Activated CD4-positive, CD25-positive, alpha-beta regulatory T cell treated with anti-CD3 and anti-CD28 coated beads, Interleukin-2, amount 50 U/mL, for 16 hours (primary cell): ENCODE results near the gene CDK16.
A peak's percentile ranks its signal among the peaks of the same experiment; 100 is the strongest.

ENCODE experiments used
- DNase-seq: peaks from one replicate; pipeline ENCODE4 v3.0.0-alpha.2; 2020; ENCODE audit warnings: low read depth, low spot score

Gene CDK16

GRCh38 chrX:47218280-47218919 lies at the start of gene CDK16:
Gene CDK16 (plus strand): TSS chrX:47218681. CDS start chrX:47223558, 4,877 bp downstream.
- peak; percentile 44 for DNase-seq

DNA sequence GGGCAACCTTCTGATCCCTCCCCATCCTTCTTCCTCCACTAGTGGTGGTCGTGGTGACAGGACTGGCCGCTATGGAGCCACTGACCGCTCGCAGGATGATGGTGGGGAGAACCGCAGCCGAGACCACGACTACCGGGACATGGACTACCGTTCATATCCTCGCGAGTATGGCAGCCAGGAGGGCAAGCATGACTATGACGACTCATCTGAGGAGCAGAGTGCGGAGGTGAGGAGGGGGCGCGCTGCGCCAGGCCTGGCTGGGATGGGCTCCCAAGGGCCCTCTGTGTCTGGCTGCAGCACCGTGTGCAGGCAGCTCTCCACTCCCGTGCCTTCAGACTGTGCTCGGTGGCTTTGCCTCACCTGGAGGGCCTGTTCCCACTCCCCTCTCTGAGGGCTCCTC lies 49.2 kb upstream of the CDK16 start:
- DNase-seq: no peak

- DNase-seq: no peak
Observed at GRCh38 chrX:47169726-47170515, 48.6 kb upstream of the CDK16 start.

DNA sequence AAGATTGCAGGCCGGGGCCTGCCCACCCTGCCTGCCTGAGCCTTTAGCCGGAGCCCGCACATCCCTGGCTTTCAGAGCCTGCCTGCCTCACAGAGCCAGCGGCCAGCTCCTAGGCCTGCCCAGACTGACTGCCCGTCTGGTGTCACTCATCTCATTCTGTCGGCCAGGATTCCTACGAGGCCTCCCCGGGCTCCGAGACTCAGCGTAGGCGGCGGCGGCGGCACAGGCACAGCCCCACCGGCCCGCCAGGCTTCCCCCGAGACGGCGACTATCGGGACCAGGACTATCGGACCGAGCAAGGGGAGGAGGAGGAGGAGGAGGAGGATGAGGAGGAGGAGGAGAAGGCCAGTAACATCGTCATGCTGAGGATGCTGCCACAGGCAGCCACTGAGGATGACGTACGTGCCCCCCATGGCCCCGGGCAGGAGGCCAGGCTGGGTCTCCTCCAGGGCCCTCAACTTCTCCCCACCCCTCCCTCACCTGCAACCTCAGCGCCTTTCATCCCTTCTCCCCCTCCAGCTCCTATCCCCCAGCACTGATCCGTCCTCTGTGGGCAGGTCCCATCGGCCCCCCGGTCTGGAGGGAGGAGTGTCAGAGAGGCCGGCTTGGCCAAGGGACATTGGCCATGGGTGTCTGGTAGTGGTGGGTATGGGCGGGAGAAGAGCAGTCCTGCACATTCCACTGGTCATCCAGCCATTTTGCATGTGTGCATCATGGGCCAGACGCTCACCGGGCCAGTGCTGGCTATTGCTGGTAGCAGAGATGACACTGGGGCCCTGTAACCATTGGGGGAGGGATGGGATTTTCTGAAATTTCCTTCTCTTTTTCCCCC lies 47.4 kb upstream of the CDK16 start:
- no peak for DNase-seq

GRCh38 chrX:47171996-47172395 lies 46.5 kb upstream of the CDK16 start:
- DNase-seq: no peak

- DNase-seq: no peak
Observed at GRCh38 chrX:47172549-47172948, 45.9 kb upstream of the CDK16 start.

DNA sequence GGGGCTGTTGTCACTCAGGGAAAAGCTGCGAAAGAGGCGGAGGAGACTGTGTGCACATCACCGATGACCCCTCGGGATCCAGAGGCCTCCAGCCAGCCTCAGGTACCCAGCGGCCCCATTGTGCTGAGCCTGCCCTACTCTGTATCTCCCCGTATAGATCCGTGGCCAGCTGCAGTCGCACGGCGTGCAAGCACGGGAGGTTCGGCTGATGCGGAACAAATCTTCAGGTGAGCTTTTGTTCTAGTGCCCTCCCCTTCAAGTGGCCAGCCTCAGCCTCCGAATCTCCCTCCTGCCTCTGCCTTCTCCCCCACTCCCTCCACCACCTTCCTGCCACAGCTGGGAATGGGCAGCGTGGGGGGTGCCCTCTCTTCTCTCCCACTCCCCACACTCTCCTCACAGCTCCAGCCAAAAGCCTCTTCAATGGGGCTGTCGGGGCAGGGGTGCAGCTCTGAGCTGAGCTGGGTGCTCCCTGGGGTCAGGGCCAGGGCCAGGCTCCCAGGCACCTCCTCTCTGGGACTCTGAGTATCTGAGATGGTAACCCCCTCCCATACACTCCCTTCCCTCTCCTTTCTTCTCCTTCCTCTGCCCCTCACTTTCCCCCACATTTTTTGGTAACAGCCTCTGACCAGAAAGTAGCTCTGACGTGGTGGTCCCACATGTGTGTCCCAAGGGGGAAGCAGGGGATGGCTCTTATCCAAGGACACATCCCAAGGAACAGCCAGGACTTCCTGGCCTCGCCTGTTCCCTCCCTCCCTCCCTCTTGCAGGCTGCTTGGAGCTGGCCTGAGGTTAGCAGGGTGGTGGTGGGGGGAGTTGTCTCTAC lies 45.3 kb upstream of the CDK16 start:
- no peak for DNase-seq

GRCh38 chrX:47174376-47174775 lies 44.1 kb upstream of the CDK16 start:
- no peak for DNase-seq

DNA sequence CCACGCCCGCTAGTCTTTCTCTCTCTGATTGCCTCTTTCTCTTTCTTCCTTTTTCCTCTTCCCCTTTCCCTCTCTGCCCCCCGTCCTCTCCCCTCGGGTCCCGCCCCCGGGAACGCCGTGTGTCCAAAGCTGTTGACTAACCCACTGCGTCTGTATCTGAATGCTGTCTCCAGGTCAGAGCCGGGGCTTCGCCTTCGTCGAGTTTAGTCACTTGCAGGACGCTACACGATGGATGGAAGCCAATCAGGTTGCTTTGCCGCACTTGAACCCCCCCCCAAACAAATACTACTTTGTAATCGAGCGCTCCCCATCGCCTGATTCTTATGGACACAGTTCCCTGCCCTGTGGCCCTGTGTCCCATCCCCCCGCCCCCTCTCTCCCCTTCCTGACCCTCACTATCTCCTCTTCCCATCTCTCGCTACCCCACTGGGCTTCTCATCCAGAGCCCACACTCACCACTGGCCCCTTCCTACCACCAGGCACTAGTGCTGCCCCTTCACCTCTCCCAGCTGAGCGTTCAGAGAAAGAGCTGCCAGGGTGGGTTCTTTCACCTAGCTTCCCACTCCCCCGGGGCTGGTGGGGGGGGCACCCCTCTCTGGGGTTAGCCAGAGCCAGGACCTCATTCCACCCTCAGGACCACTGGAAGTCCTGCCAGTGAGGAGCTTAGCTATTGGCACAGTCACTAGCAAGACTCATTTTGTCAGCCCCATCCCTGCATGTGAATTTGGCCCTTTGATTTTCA lies 43.5 kb upstream of the CDK16 start:
- DNase-seq: no peak

DNA sequence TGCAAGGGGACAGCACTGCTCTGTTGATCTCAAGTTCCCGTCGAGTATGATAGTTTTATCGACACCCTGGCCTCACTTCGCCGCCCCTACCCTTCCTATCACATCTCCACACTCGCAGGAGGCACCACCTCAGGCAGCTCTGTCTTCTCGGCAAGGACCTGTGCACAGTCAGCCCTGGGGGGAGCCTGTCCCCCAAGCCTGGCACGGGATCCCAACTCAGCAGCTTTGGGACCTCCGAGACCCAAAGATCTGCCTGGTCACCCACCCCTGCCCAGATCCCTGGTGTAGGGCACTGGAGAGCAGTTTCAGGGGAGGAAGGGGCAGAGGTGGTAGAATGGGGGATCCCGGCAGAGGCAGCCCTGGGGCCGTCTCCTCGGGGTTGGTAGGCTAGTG lies 42.9 kb upstream of the CDK16 start:
- no peak for DNase-seq

- no peak for DNase-seq
Observed at GRCh38 chrX:47176101-47176740, 42.3 kb upstream of the CDK16 start.

GRCh38 chrX:47177079-47177478 lies 41.4 kb upstream of the CDK16 start:
- DNase-seq: no peak

GRCh38 chrX:47178337-47178736 lies 40.1 kb upstream of the CDK16 start:
- no peak for DNase-seq

GRCh38 chrX:47179221-47179927 lies 39.1 kb upstream of the CDK16 start:
- DNase-seq: no peak

DNA sequence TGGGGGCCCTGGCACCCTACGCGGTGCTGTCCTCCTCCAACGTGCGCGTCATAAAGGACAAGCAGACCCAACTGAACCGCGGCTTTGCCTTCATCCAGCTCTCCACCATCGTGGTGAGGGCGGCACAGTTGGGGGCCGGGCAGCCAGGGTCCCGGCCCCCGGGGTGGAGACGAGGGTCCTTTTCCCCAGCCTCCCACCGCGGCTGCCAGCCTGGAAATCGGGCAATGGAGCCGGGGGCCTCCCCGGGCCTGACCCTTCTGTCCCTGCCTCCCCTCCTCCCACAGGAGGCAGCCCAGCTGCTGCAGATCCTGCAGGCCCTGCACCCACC lies 38.6 kb upstream of the CDK16 start:
- no peak for DNase-seq

DNA sequence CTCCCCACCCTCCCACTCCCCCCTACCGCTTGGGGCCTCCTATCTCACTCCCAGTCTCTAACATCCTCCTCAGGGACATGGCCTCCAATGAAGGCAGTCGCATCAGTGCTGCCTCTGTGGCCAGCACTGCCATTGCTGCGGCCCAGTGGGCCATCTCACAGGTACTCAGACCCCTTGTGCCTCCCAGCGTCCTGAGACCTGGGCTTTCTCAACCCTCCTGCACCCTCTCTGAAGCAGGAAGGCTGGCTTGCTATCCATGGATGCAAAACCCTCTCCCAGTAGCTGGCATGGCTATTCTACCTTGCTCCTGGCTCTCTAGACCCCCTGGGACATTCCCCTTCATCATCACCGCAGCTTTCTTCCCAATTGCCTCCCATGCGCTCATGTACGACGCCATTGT lies 38.1 kb upstream of the CDK16 start:
- DNase-seq: no peak

DNA sequence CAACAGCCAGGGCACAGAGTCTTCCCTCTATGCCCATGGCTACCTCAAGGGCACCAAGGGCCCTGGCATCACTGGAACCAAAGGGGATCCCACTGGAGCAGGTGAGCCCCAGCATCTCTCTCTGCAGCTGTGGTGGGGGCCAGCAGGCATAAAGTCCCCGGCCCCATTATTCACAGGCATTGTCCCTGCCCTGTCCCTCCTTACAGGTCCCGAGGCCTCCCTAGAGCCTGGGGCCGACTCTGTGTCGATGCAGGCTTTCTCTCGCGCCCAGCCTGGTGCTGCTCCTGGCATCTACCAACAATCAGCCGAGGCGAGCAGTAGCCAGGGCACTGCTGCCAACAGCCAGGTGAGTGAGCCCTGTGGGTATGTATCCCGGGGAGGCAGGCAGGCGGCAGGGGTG lies 37.2 kb upstream of the CDK16 start:
- DNase-seq: no peak

DNA sequence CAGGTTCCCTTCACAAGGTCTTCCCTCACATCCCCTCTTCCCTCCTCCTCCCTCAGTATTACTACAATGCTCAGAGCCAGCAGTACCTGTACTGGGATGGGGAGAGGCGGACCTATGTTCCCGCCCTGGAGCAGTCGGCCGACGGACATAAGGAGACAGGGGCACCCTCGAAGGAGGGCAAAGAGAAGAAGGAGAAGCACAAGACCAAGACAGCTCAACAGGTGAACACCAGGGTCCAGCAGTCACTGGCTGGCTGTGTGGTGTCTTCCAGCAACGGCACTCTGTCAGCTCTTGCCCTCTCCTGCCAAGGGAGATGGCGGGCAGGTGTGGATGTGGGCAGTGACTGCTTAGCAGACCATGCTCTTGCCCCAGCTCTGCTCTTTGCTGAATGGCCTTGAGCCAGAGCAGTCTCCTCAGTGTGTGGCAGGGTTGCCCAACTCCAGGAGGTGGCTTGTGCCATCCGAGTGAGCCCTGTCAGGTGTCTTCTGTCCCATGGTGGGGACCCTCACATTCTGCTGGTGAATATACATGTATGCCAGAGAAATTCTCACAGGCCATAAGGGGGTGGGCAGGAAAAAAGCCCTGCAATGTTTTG lies 36.3 kb upstream of the CDK16 start:
- DNase-seq: no peak

- DNase-seq: no peak
Observed at GRCh38 chrX:47184486-47184885, 34.0 kb upstream of the CDK16 start.

GRCh38 chrX:47185241-47185640 lies 33.2 kb upstream of the CDK16 start:
- DNase-seq: no peak
